Kidney glomerular epithelial cell (primary cell): Measurements from ENCODE around the gene KRT79.
A peak's percentile ranks its signal among the peaks of the same experiment; 100 is the strongest.
"Not testable (repeated sequence)": the region's sequence is repeated elsewhere in the genome, so short reads cannot be mapped to it uniquely, and the experiment has no call there.

Experiments
- DNase-seq: peaks from one replicate; lab custom pipeline; 2025; lab: John Stamatoyannopoulos, UW

The KRT79 gene

GRCh38 chr12:52833922-52834726 is at the start of gene KRT79:
KRT79 (minus strand) TSS chr12:52834311; CDS start chr12:52834260, 51 bp downstream.
- no peak for DNase-seq

GRCh38 chr12:52880499-52880898 is 46.4 kb upstream of the KRT79 start:
- not testable (repeated sequence) for DNase-seq

GRCh38 chr12:52879394-52880351 is 45.6 kb upstream of the KRT79 start:
- DNase-seq, result peak; percentile 80

GRCh38 chr12:52878507-52879393 is 44.6 kb upstream of the KRT79 start:
- DNase-seq, result no peak

GRCh38 chr12:52877242-52877641 is 43.1 kb upstream of the KRT79 start:
- no peak for DNase-seq

- DNase-seq, result peak; percentile 82
These were observed 42.3 kb upstream of the KRT79 start for GRCh38 chr12:52876372-52876771.

GRCh38 chr12:52874573-52875435 is 40.7 kb upstream of the KRT79 start:
- DNase-seq, result no peak

GRCh38 chr12:52873832-52874572 is 39.9 kb upstream of the KRT79 start:
- peak; percentile 87 for DNase-seq

GRCh38 chr12:52873513-52873831 is 39.4 kb upstream of the KRT79 start:
- DNase-seq, result peak; percentile 46

GRCh38 chr12:52872644-52873389 is 38.7 kb upstream of the KRT79 start:
- no peak for DNase-seq

- peak; percentile 78 for DNase-seq
These were observed 37.4 kb upstream of the KRT79 start for GRCh38 chr12:52871291-52872039.

GRCh38 chr12:52870361-52871290 is 36.5 kb upstream of the KRT79 start:
- peak; percentile 15 for DNase-seq

GRCh38 chr12:52867642-52868041 is 33.5 kb upstream of the KRT79 start:
- no peak for DNase-seq

- no peak for DNase-seq
These were observed 33.0 kb upstream of the KRT79 start for GRCh38 chr12:52867152-52867551.

GRCh38 chr12:52865090-52865944 is 31.2 kb upstream of the KRT79 start:
- DNase-seq, result peak; percentile 65

- DNase-seq, result no peak
These were observed 27.9 kb upstream of the KRT79 start for GRCh38 chr12:52862023-52862422.

- no peak for DNase-seq
These were observed 27.4 kb upstream of the KRT79 start for GRCh38 chr12:52861511-52861910.
